ENCODE data around the gene B2M.

DNA sequence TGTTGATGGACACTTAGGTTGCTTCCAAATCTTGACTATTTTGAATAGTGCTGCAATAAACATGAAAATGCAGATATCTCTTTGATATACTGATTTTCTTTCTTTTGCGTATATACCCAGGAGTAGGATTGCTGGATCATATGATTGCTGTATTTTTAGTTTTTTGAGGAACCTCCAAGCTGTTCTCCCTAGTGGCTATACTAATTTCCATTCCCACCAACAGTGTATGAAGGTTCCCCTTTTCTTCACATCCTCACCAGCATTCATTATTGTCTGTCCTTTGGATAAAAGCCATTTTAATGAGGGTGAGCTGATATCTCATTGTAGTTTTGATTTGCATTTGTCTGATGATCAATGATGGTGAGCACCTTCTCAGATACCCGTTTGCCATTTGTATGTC is 12.7 kb upstream of the B2M start:
- TF ChIP-seq SIN3A (IDR thresholded peaks at IDR 0.05; ENCODE audit: borderline replicate concordance, insufficient read depth, low read length) (no peak), POLR2AphosphoS5 (IDR thresholded peaks at IDR 0.05; ENCODE audit: low read depth, low read length) (no peak), TAF1 (IDR thresholded peaks at IDR 0.05; ENCODE audit: borderline replicate concordance, insufficient read depth, low read length) (no peak), REST (IDR thresholded peaks at IDR 0.05; ENCODE audit: insufficient read depth in 1 of 2, low read depth in 2 of 2, low read length in 2 of 2) (no peak)
